ENCODE results near the gene CAMK1D.

- no peak for TF ChIP-seq CTCF (conservative IDR thresholded peaks at IDR 0.05)
- TF ChIP-seq EZH2 (IDR thresholded peaks at IDR 0.05; ENCODE audit: low read depth): no peak
Observed at GRCh38 chr10:12479437-12479844, 130.1 kb downstream of the CAMK1D start.

All from PC-9 (cell line).